GM12891 (cell line): ENCODE data around the gene MCRIP1.

Source experiments
- POLR2A ChIP-seq: IDR thresholded peaks from 2 replicates; pipeline ENCODE4 v1.6.1; 2011; ENCODE audit warnings: low read depth, low read length, control low read depth
- POLR2AphosphoS5 ChIP-seq: IDR thresholded peaks from 2 replicates; pipeline ENCODE4 v1.6.1; 2011; ENCODE audit warnings: low read depth, low read length, control low read depth
- SPI1 ChIP-seq: IDR thresholded peaks from 2 replicates; pipeline ENCODE4 v1.6.1; 2011; ENCODE audit warnings: low read depth, low read length, control low read depth
- TAF1 ChIP-seq: IDR thresholded peaks from 2 replicates; pipeline ENCODE4 v1.6.1; 2011; ENCODE audit warnings: low read depth, low read length, control low read depth

GRCh38 chr17:81833160-81833920 is at the start of gene MCRIP1:
- TF ChIP-seq POLR2AphosphoS5 (no peak), POLR2A (peak; percentile 61), SPI1 (no peak), TAF1 (peak; percentile 59)
